Astrocyte of the cerebellum (primary cell): ENCODE measurements around the gene SASH1.

Experiments
- DNase-seq: peaks from one replicate; pipeline ENCODE4 v3.0.0-alpha.2; 2011; ENCODE audit warnings: low read depth
- H3K4me3 ChIP-seq: 2 replicates; pipeline ENCODE4 v1.5.1; 2011; ENCODE audit warnings: mild to moderate bottlenecking, low read depth, low read length, moderate library complexity
- in situ Hi-C: cut with HindIII; loops from 2 replicates; pipeline ENCODE4 v1.10.0; 2017; ENCODE audit warnings: low sequenced_read_pairs
- TF ChIP-seq, protein P1 (sequence below): IDR thresholded peaks from 2 replicates; pipeline ENCODE4 v1.5.1; 2012; ENCODE audit warnings: low read length, low read depth, moderate library complexity, mild to moderate bottlenecking; ENCODE audit errors: missing control alignments

The SASH1 gene

GRCh38 chr6:148430897-148431296, 88.3 kb downstream of the SASH1 start:
- no peak overlapping the region for H3K4me3 ChIP-seq
- in situ Hi-C loops = no loop called here
- TF ChIP-seq, protein P1, sequence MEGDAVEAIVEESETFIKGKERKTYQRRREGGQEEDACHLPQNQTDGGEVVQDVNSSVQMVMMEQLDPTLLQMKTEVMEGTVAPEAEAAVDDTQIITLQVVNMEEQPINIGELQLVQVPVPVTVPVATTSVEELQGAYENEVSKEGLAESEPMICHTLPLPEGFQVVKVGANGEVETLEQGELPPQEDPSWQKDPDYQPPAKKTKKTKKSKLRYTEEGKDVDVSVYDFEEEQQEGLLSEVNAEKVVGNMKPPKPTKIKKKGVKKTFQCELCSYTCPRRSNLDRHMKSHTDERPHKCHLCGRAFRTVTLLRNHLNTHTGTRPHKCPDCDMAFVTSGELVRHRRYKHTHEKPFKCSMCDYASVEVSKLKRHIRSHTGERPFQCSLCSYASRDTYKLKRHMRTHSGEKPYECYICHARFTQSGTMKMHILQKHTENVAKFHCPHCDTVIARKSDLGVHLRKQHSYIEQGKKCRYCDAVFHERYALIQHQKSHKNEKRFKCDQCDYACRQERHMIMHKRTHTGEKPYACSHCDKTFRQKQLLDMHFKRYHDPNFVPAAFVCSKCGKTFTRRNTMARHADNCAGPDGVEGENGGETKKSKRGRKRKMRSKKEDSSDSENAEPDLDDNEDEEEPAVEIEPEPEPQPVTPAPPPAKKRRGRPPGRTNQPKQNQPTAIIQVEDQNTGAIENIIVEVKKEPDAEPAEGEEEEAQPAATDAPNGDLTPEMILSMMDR = no peak
- DNase-seq = no peak

- TF ChIP-seq, protein P1 = no peak
- no peak overlapping the region for H3K4me3 ChIP-seq
- DNase-seq = no peak
- in situ Hi-C loops = no loop called here
These were observed 88.8 kb downstream of the SASH1 start for GRCh38 chr6:148431413-148431812.

- in situ Hi-C loops = no loop called here
- TF ChIP-seq, protein P1 = no peak
- H3K4me3 ChIP-seq = no peak overlapping the region
- no peak for DNase-seq
These were observed 89.2 kb downstream of the SASH1 start for GRCh38 chr6:148431840-148432239.

GRCh38 chr6:148432462-148433195, 90.0 kb downstream of the SASH1 start:
- no peak for DNase-seq
- in situ Hi-C loops = no loop called here
- H3K4me3 ChIP-seq = no peak overlapping the region
- TF ChIP-seq, protein P1 = no peak

DNA sequence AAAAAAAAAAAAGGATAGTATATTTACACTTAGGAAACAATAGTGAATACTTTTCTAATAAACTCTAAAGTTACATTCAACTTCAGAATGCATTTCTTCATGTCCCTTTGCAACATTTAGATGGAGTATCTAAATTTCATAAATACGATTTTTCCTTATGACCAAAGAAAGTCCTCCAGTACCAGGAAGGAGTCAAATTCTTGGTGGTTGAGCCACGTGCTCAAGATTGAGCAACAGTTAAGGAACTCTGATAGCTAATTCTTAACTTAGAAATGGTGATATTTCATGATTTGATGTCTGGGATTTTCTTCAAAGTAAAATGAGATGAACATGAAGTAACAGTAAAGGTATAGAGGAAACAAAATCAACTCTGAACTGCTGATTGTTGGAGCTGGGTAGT, 92.7 kb downstream of the SASH1 start:
- TF ChIP-seq, protein P1 = no peak
- H3K4me3 ChIP-seq = no peak overlapping the region
- no peak for DNase-seq
- in situ Hi-C loops = no loop called here

- TF ChIP-seq, protein P1 = no peak
- DNase-seq = no peak
- in situ Hi-C loops = no loop called here
These were observed 93.8 kb downstream of the SASH1 start for GRCh38 chr6:148436466-148436865.

More at GRCh38 chr6:148436466-148436865, 93.8 kb downstream of the SASH1 start:
- no peak overlapping the region for H3K4me3 ChIP-seq
